Metanephros (tissue), 2 donors: Measurements from ENCODE around the gene EPB41L4B. TPM values are rescaled to one million over a fixed set of nuclear protein-coding genes. Genes with fewer than 3 reads are reported as not detected.

Experiments used
- small RNA-seq: library from RNA; depleted of rRNA; stranded (forward); fragments of <200 nt; gene quantifications from one replicate; pipeline ENCODE3, GENCODE V24; 2014; ENCODE audit warnings: low replicate concordance
- total RNA-seq: library from RNA; depleted of rRNA; stranded (reverse); fragments of >200 nt; gene quantifications from one replicate; pipeline ENCODE4 v1.2.3, GENCODE V29; 2014

The EPB41L4B gene
- 10.5 TPM for total RNA-seq

GRCh38 chr9:109320742-109321448, at the start of gene EPB41L4B:
TSS of gene EPB41L4B (minus strand) at chr9:109321059. CDS start at chr9:109320446, 613 bp downstream.

GRCh38 chr9:109166771-109167601, 153.9 kb downstream of the EPB41L4B start, which contains the start of gene FRRS1L:
TSS of gene FRRS1L (minus strand) at chr9:109167249. CDS start at chr9:109167138, 111 bp downstream.

Small RNAs within 50 kb of the gene (small RNA-seq; reads per million reads assigned to genes)
- gene RF00019 = not detected
- gene RNU6-984P = not detected

Other genes starting within 250 kb of the EPB41L4B start
- gene TMEM245, start 201.1 kb downstream of the EPB41L4B start, total RNA-seq = 79.6 TPM
- 3.7 TPM for gene FRRS1L, start 153.8 kb downstream of the EPB41L4B start, total RNA-seq
- 30.4 TPM for gene PTPN3, start 177.2 kb upstream of the EPB41L4B start, total RNA-seq